SK-N-SH treated with all-trans-retinoic acid at 6 μM for 48 hours (cell line): ENCODE results near the gene CLTA.

ENCODE experiments used
- ARNTL ChIP-seq: fragments of 450-650 bp; formaldehyde crosslinking; IDR thresholded peaks from 2 replicates; pipeline ENCODE4 v1.5.0; 2020; ENCODE audit warnings: low read depth, mild to moderate bottlenecking, moderate library complexity, borderline replicate concordance
- GLIS3 ChIP-seq: fragments of 250-450 bp; sonication (Bioruptor Pico); IDR thresholded peaks from 2 replicates; pipeline ENCODE4 v1.5.0; 2020; ENCODE audit warnings: mild to moderate bottlenecking, moderate library complexity
- PATZ1 ChIP-seq: fragments of 250-450 bp; sonication (Bioruptor Pico); IDR thresholded peaks from 2 replicates; pipeline ENCODE4 v1.8.0; 2020; ENCODE audit warnings: mild to moderate bottlenecking, moderate library complexity, borderline replicate concordance
- POU6F1 ChIP-seq: fragments of 250-450 bp; sonication (Bioruptor Pico); IDR thresholded peaks from 2 replicates; pipeline ENCODE4 v1.8.0; 2021; ENCODE audit warnings: low read depth, mild to moderate bottlenecking, moderate library complexity, borderline replicate concordance
- PPARA ChIP-seq: fragments of 250-450 bp; sonication (Bioruptor Pico); IDR thresholded peaks from 2 replicates; pipeline ENCODE4 v1.5.0; 2020; ENCODE audit warnings: mild to moderate bottlenecking, borderline replicate concordance
- RARB ChIP-seq: fragments of 250-450 bp; sonication (Bioruptor Pico); IDR thresholded peaks from 2 replicates; pipeline ENCODE4 v1.8.0; 2021; ENCODE audit warnings: mild to moderate bottlenecking, moderate library complexity
- TOX ChIP-seq: fragments of 250-450 bp; sonication (Bioruptor Pico); IDR thresholded peaks from 2 replicates; pipeline ENCODE4 v1.8.0; 2021; ENCODE audit warnings: mild to moderate bottlenecking, moderate library complexity, borderline replicate concordance
- TSHZ2 ChIP-seq: fragments of 250-450 bp; sonication (Bioruptor Pico); IDR thresholded peaks from 2 replicates; pipeline ENCODE4 v1.5.0; 2020; ENCODE audit warnings: mild to moderate bottlenecking, moderate library complexity
- ZFP3 ChIP-seq: fragments of 250-450 bp; sonication (Bioruptor Pico); IDR thresholded peaks from 2 replicates; pipeline ENCODE4 v1.5.0; 2020; ENCODE audit warnings: mild to moderate bottlenecking, moderate library complexity
- ZFP30 ChIP-seq: fragments of 450-650 bp; formaldehyde crosslinking; IDR thresholded peaks from 2 replicates; pipeline ENCODE4 v1.5.0; 2022; ENCODE audit warnings: mild to moderate bottlenecking, moderate library complexity
- ZNF70 ChIP-seq: fragments of 450-650 bp; formaldehyde crosslinking; IDR thresholded peaks from 2 replicates; pipeline ENCODE4 v1.5.0; 2020; ENCODE audit warnings: mild to moderate bottlenecking, moderate library complexity

- TF ChIP-seq ARNTL (CRISPR knock-in tag) (no peak), ZFP3 (CRISPR knock-in tag) (no peak), ZFP30 (CRISPR knock-in tag) (no peak), PATZ1 (CRISPR knock-in tag) (peak; percentile 51; the same call in 1 of the 2 replicates), TSHZ2 (no peak), TOX (no peak), GLIS3 (CRISPR knock-in tag) (no peak), PPARA (no peak), RARB (CRISPR knock-in tag) (no peak), ZNF70 (CRISPR knock-in tag) (no peak), POU6F1 (CRISPR knock-in tag) (no peak)
These were observed 24.4 kb upstream of the CLTA start for GRCh38 chr9:36166168-36166927.
